ENCODE results near the gene UBE2U.
"Not testable (repeated sequence)": the region's sequence is repeated elsewhere in the genome, so short reads cannot be mapped to it uniquely, and the experiment has no call there.

UBE2U gene

GRCh38 chr1:64186138-64186897 lies 17.1 kb upstream of the UBE2U start:
- DNase-seq (ENCODE audit: low read depth, low spot score), result no peak
- no peak overlapping the region for H3K4me3 ChIP-seq (ENCODE audit: low read length)

DNA sequence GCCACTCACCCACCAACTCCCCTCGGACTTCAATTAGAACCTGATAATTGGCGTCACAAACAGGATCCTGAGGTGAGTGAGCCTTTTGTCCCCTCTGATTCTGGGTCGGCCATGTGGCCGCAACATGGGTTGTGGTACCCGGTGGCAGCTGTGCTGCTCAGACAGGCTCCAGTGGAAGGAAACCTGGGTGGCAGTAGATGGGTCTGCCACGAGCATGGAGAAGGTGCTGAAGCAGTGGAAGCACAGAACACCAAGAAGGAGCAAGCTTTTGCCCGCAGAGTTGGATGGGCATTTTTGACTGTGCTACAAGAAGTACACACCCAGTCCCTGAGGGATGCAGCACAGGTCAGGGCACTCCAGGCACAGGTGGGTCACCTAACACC lies 16.5 kb upstream of the UBE2U start:
- no peak overlapping the region for H3K4me3 ChIP-seq (ENCODE audit: low read length)
- DNase-seq (ENCODE audit: low read depth, low spot score), result no peak

DNA sequence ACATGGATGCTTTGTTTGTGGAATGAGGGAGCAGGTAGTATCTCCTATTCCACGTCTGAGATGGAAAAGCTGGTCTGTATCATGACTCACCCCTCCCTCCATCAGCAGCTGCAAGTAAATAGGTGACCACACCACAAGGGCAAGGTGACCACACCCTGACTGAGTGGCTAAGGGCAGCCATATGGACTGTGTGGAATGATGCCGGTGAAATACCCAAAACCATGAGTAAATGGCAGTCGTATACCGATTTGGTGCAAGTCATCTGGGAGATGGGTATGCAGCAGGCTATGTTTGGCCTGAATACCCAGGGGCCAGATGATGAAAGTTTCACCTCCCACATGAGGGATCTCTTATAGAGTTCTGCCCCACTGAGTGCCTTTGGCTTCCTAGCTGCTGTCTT lies 15.8 kb upstream of the UBE2U start:
- no peak for DNase-seq (ENCODE audit: low read depth, low spot score)
- H3K4me3 ChIP-seq (ENCODE audit: low read length), result no peak overlapping the region

DNA sequence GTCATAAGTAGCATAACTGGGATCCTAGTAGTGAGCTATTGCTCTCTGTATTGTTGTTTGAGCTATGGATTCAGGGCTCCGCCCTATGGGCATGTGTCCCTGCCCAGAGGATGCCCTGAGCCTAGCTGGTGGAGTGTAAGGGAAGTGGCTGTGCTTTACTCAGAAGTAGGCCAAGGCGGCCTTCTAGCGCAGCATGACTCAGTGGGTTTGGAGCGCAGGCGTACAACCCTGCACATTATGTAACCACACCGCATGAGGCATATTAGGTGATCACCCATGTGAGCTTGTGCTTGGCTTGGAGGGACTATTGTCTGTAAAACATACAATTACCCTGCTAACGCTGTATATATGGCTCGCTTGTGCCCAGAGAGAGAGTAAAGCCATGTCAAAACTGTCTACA lies 11.1 kb upstream of the UBE2U start:
- no peak overlapping the region for H3K4me3 ChIP-seq (ENCODE audit: low read length)
- DNase-seq (ENCODE audit: low read depth, low spot score), result no peak

GRCh38 chr1:64194168-64195080 lies 9.0 kb upstream of the UBE2U start:
- DNase-seq (ENCODE audit: low read depth, low spot score), result no peak

GRCh38 chr1:64195081-64195395 lies 8.4 kb upstream of the UBE2U start:
- no peak overlapping the region for H3K4me3 ChIP-seq (ENCODE audit: low read length)
- no peak for DNase-seq (ENCODE audit: low read depth, low spot score)

More at GRCh38 chr1:64194168-64195080, 9.0 kb upstream of the UBE2U start:
- no peak overlapping the region for H3K4me3 ChIP-seq (ENCODE audit: low read length)

DNA sequence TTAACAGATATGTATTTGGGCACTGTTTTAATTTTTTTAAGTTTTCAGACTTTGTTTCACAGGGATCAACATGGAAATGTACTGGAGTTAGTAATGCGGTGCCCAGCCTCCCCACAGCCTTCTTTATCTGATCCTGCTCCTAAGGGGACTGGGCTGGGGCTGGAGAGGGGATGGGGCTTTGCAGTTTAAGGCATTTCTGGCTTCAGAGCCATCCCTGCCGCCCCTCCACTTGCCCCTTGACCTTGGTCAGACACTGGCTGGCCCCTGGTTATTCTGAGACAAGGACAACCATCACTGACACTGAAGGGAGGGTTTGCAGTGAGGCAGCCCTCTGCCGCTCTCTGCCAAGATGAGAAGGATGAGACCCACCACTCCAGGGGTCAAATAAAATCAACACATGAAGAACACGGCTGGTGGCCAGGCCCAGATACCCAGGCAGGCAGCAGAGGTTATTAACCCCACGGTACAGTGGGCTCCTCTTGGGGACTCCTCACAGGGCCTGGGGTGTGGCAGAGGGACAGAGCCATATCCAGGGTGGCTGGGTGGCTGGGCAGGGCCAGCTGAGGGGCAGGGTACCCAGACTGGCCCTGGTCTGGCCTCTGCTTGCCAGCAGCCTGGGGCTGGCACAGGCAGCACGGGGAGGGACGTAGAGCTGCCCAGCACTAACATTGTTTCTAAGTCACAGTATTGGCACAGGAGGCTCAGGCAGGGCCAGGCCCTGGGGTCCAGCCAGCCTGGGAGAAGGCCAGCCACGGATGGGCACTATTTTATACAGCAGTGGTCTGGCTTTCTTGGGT lies 7.2 kb upstream of the UBE2U start:
- DNase-seq (ENCODE audit: low read depth, low spot score), result no peak
- no peak overlapping the region for H3K4me3 ChIP-seq (ENCODE audit: low read length)

GRCh38 chr1:64197076-64197475 lies 6.3 kb upstream of the UBE2U start:
- DNase-seq (ENCODE audit: low read depth, low spot score), result no peak
- H3K4me3 ChIP-seq (ENCODE audit: low read length), result no peak overlapping the region

DNA sequence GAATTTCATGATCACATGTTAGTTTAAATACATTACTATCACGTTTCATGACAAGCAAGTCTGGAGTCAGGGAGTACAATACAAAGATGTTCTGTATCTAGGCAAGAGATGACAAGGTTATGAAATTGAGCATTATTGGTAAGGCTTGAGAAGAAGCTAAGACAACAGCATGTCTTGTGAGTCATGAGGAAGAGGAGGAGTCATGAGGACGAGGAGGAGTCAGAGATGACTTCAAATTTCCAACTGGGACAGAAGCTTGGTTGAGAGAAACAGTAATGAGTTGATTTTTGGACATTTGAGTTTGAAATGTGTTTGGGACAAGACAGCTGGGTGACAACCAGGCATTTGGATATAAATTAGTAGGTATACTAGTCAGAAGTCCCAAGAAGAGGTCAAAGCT lies 4.3 kb upstream of the UBE2U start:
- H3K4me3 ChIP-seq (ENCODE audit: low read length), result no peak overlapping the region
- DNase-seq (ENCODE audit: low read depth, low spot score), result no peak

DNA sequence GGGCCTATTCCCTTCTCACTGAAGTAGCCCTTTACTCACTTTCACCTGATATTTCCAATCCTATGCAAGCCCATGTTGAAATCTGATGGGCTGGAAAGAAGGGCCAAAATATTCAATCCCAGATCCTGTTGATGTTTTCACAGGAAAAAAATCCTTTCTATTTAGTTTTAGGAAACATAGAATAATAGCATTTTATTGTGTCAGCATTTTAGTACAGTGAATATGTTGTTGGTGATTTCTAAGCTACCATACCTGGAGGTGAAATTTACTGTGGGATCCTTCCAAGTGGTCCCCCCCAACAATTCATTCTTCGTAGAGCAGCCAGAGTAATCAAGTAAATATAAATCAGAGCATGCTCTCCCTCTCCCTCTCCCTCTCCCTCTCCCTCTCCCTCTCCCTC lies 3.4 kb upstream of the UBE2U start:
- no peak overlapping the region for H3K4me3 ChIP-seq (ENCODE audit: low read length)
- DNase-seq (ENCODE audit: low read depth, low spot score), result no peak

DNA sequence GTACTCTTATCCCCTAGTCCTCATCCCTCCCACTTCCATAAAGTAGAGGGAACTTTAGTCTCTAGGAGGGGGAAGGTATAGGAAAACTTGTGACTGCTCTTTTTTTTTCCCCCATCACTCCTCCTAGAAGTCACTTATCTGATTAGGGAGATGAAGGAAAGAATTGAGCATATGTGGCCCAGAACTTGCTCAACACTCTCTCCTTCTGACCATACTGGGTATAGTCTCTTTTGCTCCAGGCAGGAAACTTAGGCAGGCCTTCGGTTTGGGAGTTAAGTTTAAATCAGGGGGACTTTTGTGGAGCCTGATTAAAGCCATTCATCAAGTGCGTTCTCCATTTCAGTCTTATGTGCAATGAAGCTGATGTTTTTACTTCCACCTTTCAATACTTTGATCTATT lies 5.8 kb downstream of the UBE2U start:
- no peak for DNase-seq (ENCODE audit: low read depth, low spot score)
- no peak overlapping the region for H3K4me3 ChIP-seq (ENCODE audit: low read length)

DNA sequence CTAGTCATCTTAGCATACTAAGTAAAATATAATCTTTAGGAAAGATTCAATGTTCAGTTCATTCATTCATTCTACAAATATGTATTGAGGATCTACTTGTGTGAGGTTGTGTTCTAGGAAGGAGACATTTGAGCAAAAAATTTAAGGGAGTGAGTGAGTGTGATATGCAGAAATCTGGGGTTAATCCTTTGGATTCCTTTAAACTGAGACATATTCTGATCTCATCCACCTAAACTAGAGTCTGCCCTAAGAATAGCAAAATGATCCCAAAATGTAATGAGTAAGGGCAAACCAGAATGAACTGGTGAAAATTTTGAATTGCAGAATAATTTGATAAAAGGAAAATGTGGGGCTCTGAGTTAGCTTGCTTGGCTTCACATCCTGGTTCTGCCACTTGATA lies 8.6 kb downstream of the UBE2U start:
- no peak overlapping the region for H3K4me3 ChIP-seq (ENCODE audit: low read length)
- DNase-seq (ENCODE audit: low read depth, low spot score), result no peak

- no peak overlapping the region for H3K4me3 ChIP-seq (ENCODE audit: low read length)
- DNase-seq (ENCODE audit: low read depth, low spot score), result no peak
Observed at GRCh38 chr1:64215576-64215975, 12.2 kb downstream of the UBE2U start.

GRCh38 chr1:64220241-64220640 lies 16.8 kb downstream of the UBE2U start:
- no peak for DNase-seq (ENCODE audit: low read depth, low spot score)
- H3K4me3 ChIP-seq (ENCODE audit: low read length), result no peak overlapping the region

- no peak for DNase-seq (ENCODE audit: low read depth, low spot score)
- H3K4me3 ChIP-seq (ENCODE audit: low read length), result no peak overlapping the region
Observed at GRCh38 chr1:64223329-64224151, 20.1 kb downstream of the UBE2U start.

GRCh38 chr1:64224236-64224635 lies 20.8 kb downstream of the UBE2U start:
- not testable (repeated sequence) for DNase-seq (ENCODE audit: low read depth, low spot score); H3K4me3 ChIP-seq (ENCODE audit: low read length)

- no peak overlapping the region for H3K4me3 ChIP-seq (ENCODE audit: low read length)
- DNase-seq (ENCODE audit: low read depth, low spot score), result no peak
Observed at GRCh38 chr1:64228167-64228957, 24.9 kb downstream of the UBE2U start.

DNA sequence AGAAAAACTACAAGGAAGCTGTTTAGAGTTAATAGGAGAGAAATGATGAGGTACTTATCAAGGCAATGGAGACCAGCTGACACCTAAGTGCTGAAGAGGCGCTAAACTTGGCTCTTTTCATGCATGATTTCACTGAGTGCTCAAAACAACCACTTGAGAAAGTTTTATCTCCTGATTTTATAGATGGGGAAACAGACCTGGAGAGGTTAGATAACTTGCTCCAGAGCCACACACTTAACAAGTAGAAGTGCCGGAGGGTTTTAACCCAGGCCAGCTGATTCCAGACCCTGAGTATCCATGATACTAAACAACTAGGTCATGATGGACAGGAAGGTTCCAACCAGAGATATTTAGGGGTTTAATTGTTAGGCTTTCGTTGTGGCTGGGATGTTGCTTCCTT lies 25.9 kb downstream of the UBE2U start:
- no peak for DNase-seq (ENCODE audit: low read depth, low spot score)
- no peak overlapping the region for H3K4me3 ChIP-seq (ENCODE audit: low read length)
